GM19240 (cell line): ENCODE results near the gene AKAP14.
"Not testable (repeated sequence)": the region's sequence is repeated elsewhere in the genome, so short reads cannot be mapped to it uniquely, and the experiment has no call there.

Source experiments
- DNase-seq: peaks from one replicate; pipeline ENCODE4 v3.0.0; 2011; ENCODE audit warnings: low spot score; ENCODE audit not compliant: insufficient read length

The AKAP14 gene

DNA sequence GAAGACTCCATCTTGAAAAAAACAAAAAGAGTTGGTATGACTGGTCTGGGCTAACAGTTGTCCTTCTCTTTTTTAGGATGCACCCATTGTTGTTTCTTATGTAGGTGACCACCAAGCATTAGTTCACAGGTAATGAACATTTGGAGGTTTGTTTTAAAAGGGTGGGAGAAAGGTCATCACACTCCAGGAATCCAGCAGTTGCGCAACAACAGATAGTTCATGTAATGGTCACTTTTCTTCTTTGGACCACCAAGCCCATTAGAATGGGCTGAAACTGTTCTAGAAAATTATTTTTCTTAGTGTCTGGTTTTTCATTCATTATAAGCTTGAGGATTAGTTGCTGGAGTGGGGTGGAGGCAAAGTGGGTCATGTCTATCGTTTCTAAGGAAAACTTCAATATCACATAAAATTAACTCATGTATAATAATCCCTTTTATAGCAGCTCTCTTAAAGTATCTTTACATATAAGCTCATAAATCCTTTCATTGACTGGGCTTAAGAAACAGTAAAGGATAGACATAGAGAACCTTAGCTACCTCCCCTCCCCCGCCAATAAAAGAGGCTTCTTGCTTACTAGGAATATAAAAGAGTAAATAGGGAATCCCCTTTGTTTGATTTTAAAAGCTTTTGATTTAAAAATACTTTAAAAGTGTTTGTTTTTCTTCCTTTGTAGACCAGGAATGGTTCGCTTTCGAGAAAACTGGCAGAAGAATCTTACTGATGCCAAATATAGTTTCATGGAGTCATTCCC lies 24.3 kb downstream of the AKAP14 start:
- no peak for DNase-seq

- DNase-seq: not testable (repeated sequence)
Observed at GRCh38 chrX:119922391-119922790, 26.7 kb downstream of the AKAP14 start.

DNA sequence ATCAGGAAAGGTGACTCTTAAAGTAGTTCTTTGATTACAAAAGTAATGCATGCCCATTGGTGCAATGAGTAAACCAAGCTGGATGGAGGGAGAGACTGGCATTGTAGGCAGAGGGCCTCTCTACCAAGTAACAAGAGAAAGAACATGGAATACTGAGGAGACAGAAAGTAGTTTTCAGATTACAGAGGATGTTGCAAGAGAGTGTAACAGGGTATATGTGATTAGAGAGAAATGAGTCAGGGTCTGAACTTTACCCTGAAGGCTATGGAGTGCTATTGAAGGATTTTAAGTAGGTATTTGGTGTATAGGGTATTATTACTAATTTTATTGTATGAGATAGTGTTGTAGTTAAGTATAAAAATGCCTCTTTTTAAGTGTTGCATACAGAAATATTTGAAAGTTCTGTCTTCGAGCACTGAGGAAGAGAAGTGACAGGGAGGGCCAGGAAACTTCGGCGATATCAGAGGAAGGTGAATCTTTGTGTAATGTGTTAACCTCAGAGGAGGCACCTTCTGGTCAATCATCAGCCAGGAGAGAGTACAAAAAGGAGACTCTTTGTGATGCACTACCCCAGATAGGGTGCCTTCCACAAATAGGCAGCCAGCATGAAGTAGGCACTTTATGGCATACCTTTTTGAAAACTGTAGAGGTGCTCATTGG lies 39.7 kb downstream of the AKAP14 start:
- DNase-seq: no peak

DNA sequence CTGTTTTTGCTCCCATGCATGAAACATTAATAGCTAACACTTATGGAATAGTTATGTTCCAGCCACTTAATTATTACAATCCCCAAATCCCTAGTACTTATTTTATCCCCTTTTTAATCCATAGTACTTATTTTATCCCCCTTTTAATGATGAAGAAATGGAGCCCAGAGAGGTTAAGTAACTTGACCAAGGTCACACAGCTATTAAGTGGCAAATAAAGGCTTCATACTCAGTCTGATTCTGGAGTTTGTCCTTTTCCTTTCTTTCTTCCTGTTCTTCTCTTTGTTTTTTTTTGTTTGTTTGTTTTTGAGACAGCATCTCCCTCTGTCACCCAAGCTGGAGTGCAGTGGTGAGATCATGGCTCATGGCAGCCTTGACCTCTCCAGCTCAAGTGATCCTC lies 45.6 kb downstream of the AKAP14 start:
- no peak for DNase-seq

DNA sequence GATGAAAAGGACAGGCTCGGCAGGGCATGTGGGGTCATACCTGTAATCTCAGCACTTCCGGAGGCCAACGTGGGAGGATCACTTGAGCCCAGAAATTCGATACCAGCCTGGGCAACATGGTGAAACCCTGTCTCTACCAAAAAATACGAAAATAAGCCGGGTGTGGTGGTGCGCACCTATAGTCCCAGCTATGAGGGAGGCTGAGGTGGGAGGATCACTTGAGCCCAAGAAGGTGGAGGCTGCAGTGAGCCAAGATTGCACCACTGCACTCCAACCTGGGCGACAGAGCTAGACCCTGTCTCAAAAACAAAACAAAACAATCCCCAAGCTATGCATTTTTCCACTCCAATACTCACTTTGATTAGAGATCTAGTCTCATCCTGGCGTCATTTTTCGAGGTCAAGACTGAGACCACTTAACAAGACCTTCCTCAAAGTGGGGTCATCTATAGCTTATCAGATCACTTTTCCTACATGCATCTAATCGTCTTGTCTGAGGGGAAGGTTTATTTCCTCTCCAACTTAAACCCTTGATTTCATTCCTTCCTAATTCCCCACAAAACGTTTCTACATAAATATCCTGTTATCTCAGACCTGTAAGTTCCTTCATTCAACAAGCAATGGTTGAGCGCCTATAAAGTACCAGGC lies 46.6 kb downstream of the AKAP14 start:
- no peak for DNase-seq

GRCh38 chrX:119942831-119943184 lies 47.1 kb downstream of the AKAP14 start:
- DNase-seq: no peak

GRCh38 chrX:119943185-119943988 lies 47.7 kb downstream of the AKAP14 start, which contains the start of gene NKAP:
Gene NKAP (minus strand): TSS chrX:119943751. CDS start chrX:119943605, 146 bp downstream.
- peak; percentile 53 for DNase-seq

DNA sequence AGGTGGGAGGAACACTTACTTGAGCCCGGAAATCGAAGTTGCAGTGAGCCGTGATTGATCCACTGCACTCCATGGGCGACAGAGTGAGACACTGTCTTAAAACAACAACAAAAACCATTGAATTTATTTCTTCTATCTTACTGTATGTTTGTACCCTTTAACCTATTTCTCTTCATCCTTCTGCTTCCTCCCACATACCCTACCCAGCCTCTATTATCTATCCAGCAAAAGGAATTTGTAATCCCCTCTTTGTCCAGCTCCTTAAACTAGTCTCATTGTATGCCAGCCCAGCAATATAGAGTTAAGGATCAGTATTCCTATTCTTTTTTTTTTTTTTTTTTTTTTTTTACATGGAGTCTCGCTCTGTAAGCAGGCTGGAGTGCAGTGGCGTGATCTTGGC lies 49.8 kb downstream of the AKAP14 start:
- no peak for DNase-seq

- no peak for DNase-seq
Observed at GRCh38 chrX:119948381-119948780, 52.7 kb downstream of the AKAP14 start.

DNA sequence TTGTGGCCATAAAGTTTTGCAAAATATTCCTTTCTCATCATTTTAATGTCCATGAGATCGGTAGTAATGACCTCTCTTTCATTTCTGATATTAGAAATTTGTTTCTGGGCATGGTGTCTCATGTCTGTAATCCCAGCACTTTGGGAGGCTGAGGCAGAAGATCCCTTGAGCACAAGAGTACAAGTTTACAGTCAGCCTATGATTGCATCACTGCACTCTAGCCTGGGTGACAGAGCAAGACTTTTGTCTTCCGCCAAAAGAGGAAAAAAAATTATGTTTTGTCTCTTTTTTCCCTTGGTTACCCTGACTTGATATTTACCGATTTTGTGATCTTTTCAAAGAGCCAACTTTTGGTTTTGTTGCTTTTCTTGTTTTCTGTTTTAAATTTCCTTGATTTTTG lies 58.7 kb downstream of the AKAP14 start:
- no peak for DNase-seq

DNA sequence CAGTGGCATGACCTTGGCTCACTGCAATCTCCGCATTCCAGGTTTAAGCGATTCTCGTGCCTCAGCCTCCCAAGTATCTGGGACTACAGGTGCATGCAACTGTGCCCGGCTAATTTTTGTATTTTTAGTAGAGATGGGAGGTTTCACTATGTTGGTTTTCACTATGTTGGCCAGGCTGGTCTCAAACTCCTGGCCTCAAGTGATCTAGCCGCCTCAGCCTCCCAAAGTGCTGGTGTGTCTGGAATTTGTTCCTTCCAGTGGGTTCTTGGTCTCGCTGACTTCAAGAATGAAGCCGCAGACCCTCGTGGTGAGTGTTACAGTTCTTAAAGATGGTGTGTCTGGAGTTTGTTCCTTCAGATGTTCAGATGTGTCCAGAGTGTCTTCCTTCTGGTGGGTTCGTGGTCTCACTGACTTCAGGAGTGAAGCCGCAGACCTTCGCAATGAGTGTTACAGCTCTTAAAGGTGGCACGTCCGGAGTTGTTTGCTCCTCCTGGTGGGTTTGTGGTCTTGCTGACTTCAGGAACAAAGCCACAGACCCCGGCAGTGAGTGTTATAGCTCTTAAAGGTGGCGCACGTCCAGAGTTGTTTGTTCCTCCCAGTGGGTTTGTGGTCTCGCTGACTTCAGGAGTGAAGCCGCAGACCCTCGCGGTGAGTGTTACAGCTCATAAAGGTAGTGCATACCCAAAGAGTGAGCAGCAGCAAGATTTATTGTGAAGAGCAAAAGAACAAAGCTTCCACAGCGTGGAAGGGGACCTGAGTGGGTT lies 60.3 kb downstream of the AKAP14 start:
- DNase-seq: not testable (repeated sequence)

- no peak for DNase-seq
Observed at GRCh38 chrX:119960625-119961024, 64.9 kb downstream of the AKAP14 start.

GRCh38 chrX:119966837-119967236 lies 71.1 kb downstream of the AKAP14 start:
- DNase-seq: not testable (repeated sequence)
